Nephron (organoid): ENCODE data around the gene VPS4A.

Source experiments
- H3K27ac Mint-ChIP-seq, 3 experiments: 2 replicates each; pipeline ENCODE4 v1.8.0; 2020; ENCODE audit warnings: mixed read lengths in 3 of 3, mild to moderate bottlenecking in 2 of 3, moderate library complexity in 1 of 3
- H3K27me3 Mint-ChIP-seq: 2 replicates; pipeline ENCODE4 v1.8.0; 2021; ENCODE audit warnings: low read depth, mild to moderate bottlenecking, moderate library complexity, mixed read lengths
- H3K36me3 Mint-ChIP-seq: 2 replicates; pipeline ENCODE4 v1.8.0; 2020; ENCODE audit warnings: low read depth, mixed read lengths
- H3K4me1 Mint-ChIP-seq: 2 replicates; pipeline ENCODE4 v1.8.0; 2020; ENCODE audit warnings: mixed read lengths
- H3K4me3 Mint-ChIP-seq, 3 experiments: 2 replicates each; pipeline ENCODE4 v1.8.0; 2020; ENCODE audit warnings: mild to moderate bottlenecking in 3 of 3, mixed read lengths in 3 of 3, moderate library complexity in 2 of 3
- H3K9me3 Mint-ChIP-seq: 2 replicates; pipeline ENCODE4 v1.8.0; 2020; ENCODE audit warnings: mixed read lengths
- TF ChIP-seq, protein P1 (sequence below), 3 experiments: fragments of 200-600 bp; sonication (generic); IDR thresholded peaks; one replicate each; pipeline ENCODE4 v1.5.0; 2021; ENCODE audit warnings: antibody characterized with exemption in 3 of 3; ENCODE audit not compliant: unreplicated experiment in 3 of 3

The VPS4A gene

GRCh38 chr16:69340095-69340644 is 29.0 kb downstream of the VPS4A start:
- Mint-ChIP-seq H3K27me3 (no peaks in the 10 kb centered on the region), H3K36me3 (peaks cover 42% of the 10 kb centered on the region), H3K27ac (peak overlapping the region; percentile 16 to 93 (median 87)), H3K4me1 (peaks cover 32% of the 10 kb centered on the region), H3K9me3 (no peaks in the 10 kb centered on the region), H3K4me3 (peak overlapping the region; percentile 97 to 99 (median 98))
- TF ChIP-seq, protein P1, sequence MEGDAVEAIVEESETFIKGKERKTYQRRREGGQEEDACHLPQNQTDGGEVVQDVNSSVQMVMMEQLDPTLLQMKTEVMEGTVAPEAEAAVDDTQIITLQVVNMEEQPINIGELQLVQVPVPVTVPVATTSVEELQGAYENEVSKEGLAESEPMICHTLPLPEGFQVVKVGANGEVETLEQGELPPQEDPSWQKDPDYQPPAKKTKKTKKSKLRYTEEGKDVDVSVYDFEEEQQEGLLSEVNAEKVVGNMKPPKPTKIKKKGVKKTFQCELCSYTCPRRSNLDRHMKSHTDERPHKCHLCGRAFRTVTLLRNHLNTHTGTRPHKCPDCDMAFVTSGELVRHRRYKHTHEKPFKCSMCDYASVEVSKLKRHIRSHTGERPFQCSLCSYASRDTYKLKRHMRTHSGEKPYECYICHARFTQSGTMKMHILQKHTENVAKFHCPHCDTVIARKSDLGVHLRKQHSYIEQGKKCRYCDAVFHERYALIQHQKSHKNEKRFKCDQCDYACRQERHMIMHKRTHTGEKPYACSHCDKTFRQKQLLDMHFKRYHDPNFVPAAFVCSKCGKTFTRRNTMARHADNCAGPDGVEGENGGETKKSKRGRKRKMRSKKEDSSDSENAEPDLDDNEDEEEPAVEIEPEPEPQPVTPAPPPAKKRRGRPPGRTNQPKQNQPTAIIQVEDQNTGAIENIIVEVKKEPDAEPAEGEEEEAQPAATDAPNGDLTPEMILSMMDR (IDR thresholded peaks at IDR 0.05; ENCODE audit: unreplicated experiment in 3 of 3), result no peak

DNA sequence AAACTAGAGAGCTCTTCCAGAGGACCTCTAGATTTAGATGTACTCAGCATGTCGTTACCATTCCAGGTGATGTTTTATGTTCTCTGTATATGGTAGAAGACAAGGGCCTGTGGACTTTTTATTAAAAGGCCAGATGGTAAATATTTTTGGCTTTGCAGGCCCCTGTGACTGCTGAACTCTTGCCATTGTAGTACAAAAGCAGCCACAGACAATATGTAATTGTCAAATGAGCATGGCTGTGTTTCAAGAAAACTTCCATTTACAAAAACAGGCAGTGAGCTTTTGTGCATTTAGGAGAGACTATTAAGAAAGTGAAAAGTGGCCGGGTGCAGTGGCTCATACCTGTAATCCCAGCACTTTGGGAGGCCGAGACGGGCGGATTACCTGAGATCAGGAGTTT is 33.0 kb downstream of the VPS4A start:
- H3K4me3 Mint-ChIP-seq, result no peak overlapping the region
- H3K4me1 Mint-ChIP-seq, result peaks cover 20% of the 10 kb centered on the region
- H3K27ac Mint-ChIP-seq, result no peak overlapping the region
- TF ChIP-seq, protein P1 (IDR thresholded peaks at IDR 0.05; ENCODE audit: unreplicated experiment in 3 of 3), result no peak
- H3K27me3 Mint-ChIP-seq, result no peaks in the 10 kb centered on the region
- peaks cover 26% of the 10 kb centered on the region for H3K36me3 Mint-ChIP-seq
- no peaks in the 10 kb centered on the region for H3K9me3 Mint-ChIP-seq

DNA sequence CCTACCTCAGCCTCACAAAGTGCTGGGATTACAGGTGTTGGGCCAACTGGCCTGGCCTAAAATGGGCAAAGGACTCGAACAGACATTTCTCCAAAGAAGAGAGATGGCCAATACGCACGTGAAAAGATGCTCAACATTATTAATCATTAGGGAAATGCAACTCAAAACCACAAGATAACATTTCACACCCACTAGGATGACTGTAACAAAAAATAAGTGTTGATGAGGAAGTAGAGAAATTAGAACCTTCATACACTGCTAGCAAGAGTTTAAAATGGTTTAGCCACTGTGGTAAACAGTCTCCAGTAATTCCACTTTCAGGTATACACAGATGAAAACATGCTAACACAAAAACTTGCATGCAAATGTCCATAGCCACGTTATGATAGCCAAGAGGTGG is 34.8 kb downstream of the VPS4A start:
- Mint-ChIP-seq H3K27ac (no peak overlapping the region), H3K27me3 (no peaks in the 10 kb centered on the region), H3K9me3 (no peaks in the 10 kb centered on the region), H3K36me3 (peaks cover 16% of the 10 kb centered on the region), H3K4me3 (no peak overlapping the region), H3K4me1 (peaks cover 6% of the 10 kb centered on the region)
- TF ChIP-seq, protein P1 (IDR thresholded peaks at IDR 0.05; ENCODE audit: unreplicated experiment in 3 of 3), result no peak

- no peak overlapping the region for H3K4me3 Mint-ChIP-seq
- TF ChIP-seq, protein P1 (IDR thresholded peaks at IDR 0.05; ENCODE audit: unreplicated experiment in 3 of 3), result no peak
- H3K27ac Mint-ChIP-seq, result no peak overlapping the region
- H3K36me3 Mint-ChIP-seq, result peaks cover 10% of the 10 kb centered on the region
- no peaks in the 10 kb centered on the region for H3K27me3 Mint-ChIP-seq
- H3K4me1 Mint-ChIP-seq, result peaks cover 5% of the 10 kb centered on the region
- no peaks in the 10 kb centered on the region for H3K9me3 Mint-ChIP-seq
Observed at GRCh38 chr16:69346683-69347082, 35.5 kb downstream of the VPS4A start.

DNA sequence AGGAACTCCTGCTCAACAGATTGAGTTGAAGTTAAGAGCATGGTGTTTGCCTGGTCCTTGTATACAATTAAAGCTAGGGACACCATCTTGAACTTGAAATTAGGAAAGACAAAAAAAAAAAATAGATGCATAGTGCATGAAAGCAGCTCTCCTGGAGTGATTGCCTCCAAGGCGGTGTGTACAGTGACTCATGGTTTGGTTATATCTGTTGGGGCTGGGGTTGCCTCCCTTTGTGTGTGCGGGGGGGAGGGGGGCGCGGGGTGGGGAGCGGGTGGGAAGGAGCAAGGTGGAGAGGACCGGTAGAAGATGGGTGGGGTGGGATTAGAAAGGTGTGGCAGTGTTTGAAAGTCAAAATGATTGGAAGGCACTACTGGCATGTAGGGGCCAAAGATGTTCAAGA is 37.1 kb downstream of the VPS4A start:
- H3K27me3 Mint-ChIP-seq, result no peaks in the 10 kb centered on the region

DNA sequence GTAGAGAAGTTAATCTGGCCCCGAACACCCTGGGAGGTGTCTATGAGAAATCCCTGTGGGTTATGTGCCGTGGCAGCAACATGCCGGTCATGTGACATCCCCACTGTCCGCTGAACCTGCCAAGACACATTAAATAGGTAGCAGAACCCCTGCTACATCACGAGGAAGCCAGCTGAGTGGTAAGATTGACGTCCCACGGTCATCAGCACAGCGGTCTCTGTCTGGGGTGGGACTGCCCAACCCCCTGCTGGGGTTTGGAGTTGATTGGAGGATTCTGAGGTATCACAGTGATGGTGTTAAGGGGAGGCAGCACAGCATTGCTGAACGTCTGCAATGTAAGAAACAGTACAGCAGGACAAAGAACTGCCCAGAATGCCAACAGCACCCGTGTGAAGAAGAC is 38.4 kb downstream of the VPS4A start:
- H3K9me3 Mint-ChIP-seq, result no peaks in the 10 kb centered on the region
- H3K4me3 Mint-ChIP-seq, result no peak overlapping the region
- H3K36me3 Mint-ChIP-seq, result peaks cover 9% of the 10 kb centered on the region

More for the DNA sequence above, 37.1 kb downstream of the VPS4A start:
- H3K27ac Mint-ChIP-seq, result no peak overlapping the region
- H3K9me3 Mint-ChIP-seq, result no peaks in the 10 kb centered on the region
- peaks cover 11% of the 10 kb centered on the region for H3K36me3 Mint-ChIP-seq
- no peak overlapping the region for H3K4me3 Mint-ChIP-seq
- peaks cover 5% of the 10 kb centered on the region for H3K4me1 Mint-ChIP-seq
- TF ChIP-seq, protein P1 (IDR thresholded peaks at IDR 0.05; ENCODE audit: unreplicated experiment in 3 of 3), result no peak

More for the DNA sequence above, 38.4 kb downstream of the VPS4A start:
- Mint-ChIP-seq H3K27me3 (no peaks in the 10 kb centered on the region), H3K27ac (no peak overlapping the region), H3K4me1 (peaks cover 5% of the 10 kb centered on the region)
- TF ChIP-seq, protein P1 (IDR thresholded peaks at IDR 0.05; ENCODE audit: unreplicated experiment in 3 of 3), result no peak
